ENCODE measurements around the gene FKBP14. TPM values are rescaled to one million over a fixed set of nuclear protein-coding genes. Genes with fewer than 3 reads are reported as not detected.

FKBP14 gene
- total and polyA plus RNA-seq, 2 of the 8 experiments (the other 6 are each of a cell fraction or from before 2014, with no cell fraction given) = 3.2 to 20.7 TPM

DNA sequence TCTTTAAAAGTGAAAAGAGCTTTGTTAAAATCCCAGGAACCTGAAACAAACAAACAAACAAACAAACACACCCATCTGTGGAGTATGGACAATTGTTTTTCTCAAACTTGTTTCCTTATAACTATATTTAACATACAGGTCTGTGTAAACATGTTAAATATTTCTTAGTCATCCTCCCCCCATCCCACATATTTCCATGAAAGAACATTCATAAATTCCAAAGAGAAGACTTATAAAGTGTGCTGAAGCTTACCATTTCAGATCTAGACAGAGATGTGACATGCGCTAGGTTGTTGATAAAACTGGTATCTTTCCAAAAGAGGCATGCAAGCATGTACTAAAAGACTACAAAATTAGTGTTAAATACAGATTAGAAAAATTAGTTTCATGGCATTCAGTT is 6.5 kb downstream of the FKBP14 start:
- ChIA-PET POLR2A (ENCODE audit: partially characterized antibody) (no interaction called here), CTCF (ENCODE audit: partially characterized antibody) (interaction anchor here (1.1 kb wide), 1 partner anchor 42 kb away, joined by 4 read pairs; no protein-coding TSS in a partner anchor)
- Histone ChIP-seq H3K56ac (replicated peaks; ENCODE audit: insufficient read length, low read depth, low read length) (no peak overlapping the region), H3K4me3 (ENCODE audit: extremely low read depth in 1 of 4, insufficient read depth in 2 of 4, low read depth in 3 of 4, low read length in 4 of 4) (no peak overlapping the region), H3K18ac (ENCODE audit: extremely low read depth, low read length) (no peak overlapping the region), H2AFZ (ENCODE audit: low read length) (no peak overlapping the region), H2BK12ac (ENCODE audit: low read depth, low read length) (no peak overlapping the region), H3K14ac (ENCODE audit: insufficient read length) (no peak overlapping the region), H3K4ac (replicated peaks; ENCODE audit: insufficient read length, low read depth, low read length) (no peak overlapping the region), H4K91ac (replicated peaks; ENCODE audit: insufficient read length, low read length) (no peak overlapping the region), H3K23ac (ENCODE audit: insufficient read length) (no peak overlapping the region), H3K4me2 (ENCODE audit: insufficient read depth in 1 of 2, low read depth in 2 of 2, low read length in 2 of 2) (no peak overlapping the region), H3K79me1 (ENCODE audit: low read depth, low read length) (no peaks in the 10 kb centered on the region), H4K5ac (ENCODE audit: insufficient read length, low read depth, low read length) (no peak overlapping the region), H3K36me3 (ENCODE audit: control insufficient read depth in 2 of 4, insufficient read depth in 4 of 4, low read length in 3 of 4) (peaks cover 0 to 15% (median 6%) of the 10 kb centered on the region in 4 experiments; a peak in 3 of 8 replicates), H3K27ac (ENCODE audit: low read depth, low read length) (no peak overlapping the region), H2BK5ac (ENCODE audit: low read depth, low read length) (no peak overlapping the region), H3K27me3 (replicated peaks in 1 of 4; ENCODE audit: control insufficient read depth in 3 of 4, extremely low read depth in 1 of 4, insufficient read depth in 3 of 4, low read length in 3 of 4) (no peaks in the 10 kb centered on the region), H4K20me1 (replicated peaks in 1 of 2; ENCODE audit: control insufficient read depth in 1 of 2, insufficient read depth in 2 of 2, low read length in 2 of 2) (peaks cover 0 to 2% of the 10 kb centered on the region in 2 experiments), H2BK120ac (replicated peaks; ENCODE audit: low read depth, low read length) (no peak overlapping the region), H3K4me1 (replicated peaks in 1 of 4; ENCODE audit: control insufficient read depth in 3 of 4, insufficient read depth in 4 of 4, low read length in 3 of 4) (no peaks in the 10 kb centered on the region), H3K23me2 (ENCODE audit: low read depth, low read length) (no peaks in the 10 kb centered on the region), H3K9me3 (ENCODE audit: insufficient read depth in 2 of 2, low read depth in 1 of 2, low read length in 1 of 2) (no peaks in the 10 kb centered on the region), H2AK5ac (ENCODE audit: low read depth, low read length) (no peak overlapping the region), H2BK15ac (ENCODE audit: low read length) (no peak overlapping the region), H4K8ac (ENCODE audit: extremely low read depth, insufficient read depth, low read length) (no peak overlapping the region), H3K9ac (replicated peaks in 1 of 4; ENCODE audit: extremely low read depth in 1 of 4, low read depth in 3 of 4, low read length in 3 of 4) (no peak overlapping the region), H3K79me2 (ENCODE audit: control insufficient read depth in 1 of 2, insufficient read depth in 2 of 2, low read length in 2 of 2) (peaks cover 0 to 22% of the 10 kb centered on the region in 2 experiments; a peak in 2 of 4 replicates), H2BK20ac (ENCODE audit: low read length) (no peak overlapping the region)
- no peak for TF ChIP-seq GABPA (IDR thresholded peaks at IDR 0.05; ENCODE audit: borderline replicate concordance, insufficient read depth, low read length)
- no peak for TF ChIP-seq JUND (IDR thresholded peaks at IDR 0.05; ENCODE audit: low read length)
- TF ChIP-seq CHD1 (IDR thresholded peaks at IDR 0.05; ENCODE audit: low read depth, low read length) = no peak
- TF ChIP-seq HDAC2 (IDR thresholded peaks at IDR 0.05; ENCODE audit: borderline replicate concordance in 1 of 2, low read depth in 2 of 2, low read length in 2 of 2) = no peak
- TF ChIP-seq RXRA (IDR thresholded peaks at IDR 0.05; ENCODE audit: insufficient read depth, low read depth, low read length) = no peak
- DNase-seq (ENCODE audit: low read depth in 1 of 2, low spot score in 2 of 2) = no peak
- FAIRE-seq = no peak
- WGBS, 2 experiments (ENCODE audit: extremely low coverage in 1 of 2, insufficient coverage in 1 of 2, insufficient read length in 1 of 2, insufficient replicate concordance in 2 of 2, low coverage in 1 of 2, low lambda C conversion rate in 2 of 2, missing lambda C conversion rate in 1 of 2) = 100% methylated on average over 1 of the region's 1 CpG; no CpG with 5 or more reads in 1 of the 2 experiments

Data from H1 (cell line).